ENCODE data around the gene C1orf21. TPM values are rescaled to one million over a fixed set of nuclear protein-coding genes. Genes with fewer than 3 reads are reported as not detected.

The C1orf21 gene
- total RNA-seq, 1 donor from 2014 or later: 3.4 TPM

DNA sequence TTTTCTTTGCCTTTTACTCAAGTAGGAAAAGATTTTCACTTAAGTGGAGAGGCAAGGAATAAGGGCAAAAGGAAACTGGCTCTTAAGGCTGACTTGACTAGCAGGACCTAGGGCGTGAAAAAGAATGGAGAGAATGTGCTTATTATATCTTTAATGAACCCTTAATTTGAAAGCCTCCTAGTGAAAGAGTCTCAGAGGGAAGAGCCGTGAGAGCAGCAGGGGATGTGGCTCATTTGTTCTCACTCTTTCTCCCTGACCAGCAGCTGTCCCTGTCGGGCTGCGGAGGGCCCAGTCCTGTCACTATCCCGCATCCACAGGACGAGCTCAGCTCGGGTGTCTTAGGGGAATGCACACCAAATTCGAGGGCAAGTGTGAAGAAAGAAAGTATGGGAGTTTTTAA lies 187.8 kb downstream of the C1orf21 start:
- no peaks in the 10 kb centered on the region for H3K4me1 Mint-ChIP-seq (ENCODE audit: low read depth)
- H3K4me3 Mint-ChIP-seq (ENCODE audit: low read depth): no peak overlapping the region
- no peaks in the 10 kb centered on the region for H3K9me3 Mint-ChIP-seq
- H3K27me3 Mint-ChIP-seq (ENCODE audit: low read depth): peaks cover 1% of the 10 kb centered on the region
- no peak for DNase-seq (ENCODE audit: low spot score)
- H3K27ac Mint-ChIP-seq: no peak overlapping the region
- intact Hi-C loops (cut with micrococcal nuclease): no loop called here
- H3K36me3 Mint-ChIP-seq (ENCODE audit: low read depth): no peaks in the 10 kb centered on the region

GRCh38 chr1:184576822-184577221 lies 190.0 kb downstream of the C1orf21 start:
- no peaks in the 10 kb centered on the region for H3K9me3 Mint-ChIP-seq
- H3K27me3 Mint-ChIP-seq (ENCODE audit: low read depth): peaks cover 6% of the 10 kb centered on the region
- H3K27ac Mint-ChIP-seq: no peak overlapping the region
- DNase-seq (ENCODE audit: low spot score): no peak
- intact Hi-C loops (cut with micrococcal nuclease): no loop called here
- no peaks in the 10 kb centered on the region for H3K36me3 Mint-ChIP-seq (ENCODE audit: low read depth)
- no peak overlapping the region for H3K4me3 Mint-ChIP-seq (ENCODE audit: low read depth)
- H3K4me1 Mint-ChIP-seq (ENCODE audit: low read depth): no peaks in the 10 kb centered on the region

- DNase-seq (ENCODE audit: low spot score): no peak
- no peaks in the 10 kb centered on the region for H3K4me1 Mint-ChIP-seq (ENCODE audit: low read depth)
- peaks cover 6% of the 10 kb centered on the region for H3K27me3 Mint-ChIP-seq (ENCODE audit: low read depth)
- H3K9me3 Mint-ChIP-seq: no peaks in the 10 kb centered on the region
- intact Hi-C loops (cut with micrococcal nuclease): no loop called here
- no peak overlapping the region for H3K4me3 Mint-ChIP-seq (ENCODE audit: low read depth)
- no peaks in the 10 kb centered on the region for H3K36me3 Mint-ChIP-seq (ENCODE audit: low read depth)
- H3K27ac Mint-ChIP-seq: no peak overlapping the region
Measured at GRCh38 chr1:184577319-184577718, 190.5 kb downstream of the C1orf21 start.

GRCh38 chr1:184582411-184582810 lies 195.6 kb downstream of the C1orf21 start:
- Mint-ChIP-seq H3K27ac (no peak overlapping the region), H3K27me3 (ENCODE audit: low read depth) (peaks cover 6% of the 10 kb centered on the region), H3K9me3 (no peaks in the 10 kb centered on the region), H3K4me3 (ENCODE audit: low read depth) (no peak overlapping the region), H3K4me1 (ENCODE audit: low read depth) (no peaks in the 10 kb centered on the region), H3K36me3 (ENCODE audit: low read depth) (no peaks in the 10 kb centered on the region)
- DNase-seq (ENCODE audit: low spot score): no peak
- intact Hi-C loops (cut with micrococcal nuclease): no loop called here

- Mint-ChIP-seq H3K36me3 (ENCODE audit: low read depth) (no peaks in the 10 kb centered on the region), H3K27me3 (ENCODE audit: low read depth) (peaks cover 6% of the 10 kb centered on the region), H3K4me3 (ENCODE audit: low read depth) (no peak overlapping the region), H3K9me3 (no peaks in the 10 kb centered on the region), H3K27ac (no peak overlapping the region), H3K4me1 (ENCODE audit: low read depth) (no peaks in the 10 kb centered on the region)
- intact Hi-C loops (cut with micrococcal nuclease): no loop called here
- no peak for DNase-seq (ENCODE audit: low spot score)
Measured at GRCh38 chr1:184583849-184584248, 197.0 kb downstream of the C1orf21 start.

DNA sequence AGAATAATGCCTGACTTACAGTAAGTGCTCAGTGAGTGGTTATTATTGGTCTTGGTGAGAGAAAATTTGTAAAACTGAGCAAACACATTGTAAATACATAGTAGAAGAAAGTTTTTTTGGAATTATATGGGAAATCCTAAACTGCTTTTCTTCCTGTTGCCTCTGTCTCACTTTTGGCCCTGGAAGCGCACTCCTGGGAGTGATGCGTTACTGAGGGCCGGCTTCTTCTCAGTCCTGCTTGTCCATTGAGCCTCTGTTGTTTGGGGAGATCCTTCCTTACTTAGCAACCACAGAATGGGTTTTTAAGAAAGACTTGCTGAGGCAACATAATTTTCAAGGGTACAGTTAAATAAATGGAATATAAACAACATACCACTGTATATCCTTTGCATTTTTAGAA lies 201.9 kb downstream of the C1orf21 start:
- Mint-ChIP-seq H3K9me3 (no peaks in the 10 kb centered on the region), H3K4me3 (ENCODE audit: low read depth) (no peak overlapping the region), H3K36me3 (ENCODE audit: low read depth) (no peaks in the 10 kb centered on the region), H3K27ac (no peak overlapping the region), H3K4me1 (ENCODE audit: low read depth) (no peaks in the 10 kb centered on the region), H3K27me3 (ENCODE audit: low read depth) (no peaks in the 10 kb centered on the region)
- intact Hi-C loops (cut with micrococcal nuclease): no loop called here
- no peak for DNase-seq (ENCODE audit: low spot score)

GRCh38 chr1:184590163-184590750 lies 203.4 kb downstream of the C1orf21 start:
- Mint-ChIP-seq H3K9me3 (no peaks in the 10 kb centered on the region), H3K4me3 (ENCODE audit: low read depth) (no peak overlapping the region), H3K27ac (no peak overlapping the region), H3K36me3 (ENCODE audit: low read depth) (no peaks in the 10 kb centered on the region), H3K27me3 (ENCODE audit: low read depth) (no peaks in the 10 kb centered on the region), H3K4me1 (ENCODE audit: low read depth) (no peaks in the 10 kb centered on the region)
- intact Hi-C loops (cut with micrococcal nuclease): no loop called here
- no peak for DNase-seq (ENCODE audit: low spot score)

DNA sequence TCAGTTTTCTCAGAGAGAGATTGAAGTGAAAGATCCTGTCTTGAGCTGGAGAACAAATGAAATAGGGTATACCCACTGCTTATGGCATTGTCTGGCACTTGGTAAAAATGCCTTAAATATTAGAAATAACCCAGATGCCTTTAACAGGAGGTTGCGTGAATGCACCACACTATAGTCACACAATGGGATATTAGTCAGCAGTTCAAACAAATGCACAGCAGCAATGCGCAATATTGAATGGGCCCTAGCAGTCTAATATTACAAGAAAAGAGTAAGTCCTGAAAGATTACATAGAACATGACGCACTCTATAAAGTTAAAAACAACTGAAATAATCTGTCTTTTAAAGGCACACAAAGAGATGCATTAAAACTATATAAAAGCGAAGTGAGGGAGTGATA lies 206.8 kb downstream of the C1orf21 start:
- Mint-ChIP-seq H3K9me3 (no peaks in the 10 kb centered on the region), H3K36me3 (ENCODE audit: low read depth) (no peaks in the 10 kb centered on the region), H3K4me3 (ENCODE audit: low read depth) (no peak overlapping the region), H3K27ac (no peak overlapping the region), H3K27me3 (ENCODE audit: low read depth) (no peaks in the 10 kb centered on the region), H3K4me1 (ENCODE audit: low read depth) (no peaks in the 10 kb centered on the region)
- intact Hi-C loops (cut with micrococcal nuclease): no loop called here
- DNase-seq (ENCODE audit: low spot score): no peak

- no peak for DNase-seq (ENCODE audit: low spot score)
- intact Hi-C loops (cut with micrococcal nuclease): no loop called here
- H3K9me3 Mint-ChIP-seq: no peaks in the 10 kb centered on the region
- no peak overlapping the region for H3K4me3 Mint-ChIP-seq (ENCODE audit: low read depth)
- H3K4me1 Mint-ChIP-seq (ENCODE audit: low read depth): no peaks in the 10 kb centered on the region
- no peaks in the 10 kb centered on the region for H3K27me3 Mint-ChIP-seq (ENCODE audit: low read depth)
- no peaks in the 10 kb centered on the region for H3K36me3 Mint-ChIP-seq (ENCODE audit: low read depth)
- H3K27ac Mint-ChIP-seq: no peak overlapping the region
Measured at GRCh38 chr1:184595596-184595995, 208.8 kb downstream of the C1orf21 start.

DNA sequence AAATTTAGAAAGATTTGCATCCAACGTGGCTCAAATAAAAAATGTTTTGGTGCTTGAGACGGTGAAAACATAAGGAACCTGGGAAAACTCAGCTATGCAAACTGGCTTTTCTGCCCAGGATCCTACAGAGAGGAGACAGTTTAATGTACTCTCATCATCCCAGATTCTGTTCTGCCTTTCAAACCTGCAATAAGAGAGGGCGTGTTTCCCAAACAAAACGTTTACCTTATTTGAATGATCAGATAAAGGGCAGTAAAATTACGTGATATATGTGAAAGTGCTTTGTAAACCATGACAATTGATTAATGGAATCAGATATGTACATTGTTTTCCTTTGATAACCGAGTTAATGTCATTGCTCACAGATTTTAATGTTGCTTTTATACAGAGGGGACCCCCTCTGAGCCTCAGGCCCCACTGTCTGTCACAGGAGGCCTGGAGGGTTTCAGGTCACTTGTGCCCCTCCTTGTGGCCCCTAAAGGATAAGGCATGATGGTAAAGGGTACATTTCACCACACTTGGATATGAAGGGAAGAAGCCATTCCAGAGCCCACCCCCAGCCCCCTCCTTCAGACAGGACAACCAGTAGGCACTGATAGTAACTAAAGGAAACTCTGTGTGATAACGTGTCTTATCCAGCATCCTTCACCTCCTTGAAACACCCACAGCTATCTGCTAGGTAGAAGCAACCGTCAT lies 210.3 kb downstream of the C1orf21 start:
- H3K27ac Mint-ChIP-seq: no peak overlapping the region
- H3K4me3 Mint-ChIP-seq (ENCODE audit: low read depth): no peak overlapping the region
- no peaks in the 10 kb centered on the region for H3K9me3 Mint-ChIP-seq
- no peaks in the 10 kb centered on the region for H3K27me3 Mint-ChIP-seq (ENCODE audit: low read depth)
- no peaks in the 10 kb centered on the region for H3K4me1 Mint-ChIP-seq (ENCODE audit: low read depth)
- DNase-seq (ENCODE audit: low spot score): no peak
- no peaks in the 10 kb centered on the region for H3K36me3 Mint-ChIP-seq (ENCODE audit: low read depth)
- intact Hi-C loops (cut with micrococcal nuclease): no loop called here

DNA sequence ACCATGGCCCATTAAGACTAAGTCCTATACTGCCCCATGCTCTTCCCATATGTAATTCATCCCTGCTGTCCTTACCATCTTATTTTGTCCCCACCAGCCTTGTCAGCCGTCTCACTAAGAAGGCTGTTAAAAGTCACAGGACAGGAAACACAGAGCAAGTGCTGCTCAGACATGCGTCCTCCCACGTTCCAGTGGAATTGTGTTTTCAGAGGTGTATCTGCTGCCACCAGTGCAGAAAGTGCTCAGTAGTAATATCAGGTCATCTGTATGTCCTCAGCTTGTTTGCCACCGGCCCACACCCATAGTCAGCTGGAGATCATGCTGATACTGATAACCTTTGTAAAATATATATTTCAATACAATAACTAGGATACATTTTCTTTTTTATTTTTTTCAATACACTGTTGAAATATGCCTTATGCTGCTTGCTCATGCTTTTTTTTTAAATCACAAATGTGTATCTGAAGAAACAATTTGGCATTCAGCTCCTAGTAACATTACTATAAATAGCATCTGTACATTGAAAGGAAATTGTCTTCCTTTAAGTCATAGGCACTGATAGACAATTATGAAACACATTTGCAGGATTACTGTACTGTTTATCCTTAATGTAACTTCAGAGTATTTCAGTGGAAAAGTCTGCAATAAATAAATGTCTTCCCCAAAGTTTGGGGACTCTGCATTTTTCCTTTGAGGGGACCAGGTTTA lies 211.0 kb downstream of the C1orf21 start:
- no peaks in the 10 kb centered on the region for H3K9me3 Mint-ChIP-seq
- no peaks in the 10 kb centered on the region for H3K36me3 Mint-ChIP-seq (ENCODE audit: low read depth)
- no peak overlapping the region for H3K4me3 Mint-ChIP-seq (ENCODE audit: low read depth)
- no peaks in the 10 kb centered on the region for H3K27me3 Mint-ChIP-seq (ENCODE audit: low read depth)
- intact Hi-C loops (cut with micrococcal nuclease): no loop called here
- no peak overlapping the region for H3K27ac Mint-ChIP-seq
- no peaks in the 10 kb centered on the region for H3K4me1 Mint-ChIP-seq (ENCODE audit: low read depth)
- no peak for DNase-seq (ENCODE audit: low spot score)

- intact Hi-C loops (cut with micrococcal nuclease): no loop called here
- Mint-ChIP-seq H3K36me3 (ENCODE audit: low read depth) (no peaks in the 10 kb centered on the region), H3K27ac (no peak overlapping the region), H3K27me3 (ENCODE audit: low read depth) (no peaks in the 10 kb centered on the region), H3K9me3 (no peaks in the 10 kb centered on the region), H3K4me1 (ENCODE audit: low read depth) (no peaks in the 10 kb centered on the region), H3K4me3 (ENCODE audit: low read depth) (no peak overlapping the region)
- DNase-seq (ENCODE audit: low spot score): no peak
Measured at GRCh38 chr1:184598403-184599193, 211.8 kb downstream of the C1orf21 start.

Measured in activated T-helper 2 cell treated with anti-CD3 and anti-CD28 coated beads, Interferon-gamma antibody, Interleukin-2, Interleukin-4, amounts not matched to agents 10 μg/mL and 5 μg/mL and 100 μg/mL, durations not matched to agents 14 hours and 24 hours and 36 hours (primary cell).